ENCODE results near the gene KLKB1. TPM values are rescaled to one million over a fixed set of nuclear protein-coding genes. Genes with fewer than 3 reads are reported as not detected.

KLKB1 gene
- total and polyA plus RNA-seq, 2 donors (not counting 1 experiment from before 2014, with no cell fraction given): 0.44 to 1.0 TPM

DNA sequence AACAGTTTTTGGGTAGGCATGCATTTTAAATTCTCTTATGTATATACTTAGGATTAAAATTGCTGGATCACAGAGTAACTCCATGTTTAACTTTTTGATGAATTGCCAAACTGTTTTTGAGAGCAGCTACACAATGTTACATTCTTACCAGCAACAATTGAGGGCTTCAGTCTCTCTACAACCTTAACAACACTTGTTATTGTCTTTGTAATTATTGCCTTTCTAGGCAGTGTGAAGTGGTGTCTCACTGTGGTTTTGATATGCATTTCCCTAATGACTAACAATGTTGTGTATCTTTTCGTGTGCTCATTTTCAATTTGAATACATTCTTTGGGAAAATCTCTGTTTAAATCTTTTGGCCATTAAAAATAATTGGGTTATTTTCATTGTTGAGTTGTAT is 21.3 kb downstream of the KLKB1 start:
- POLR2A ChIA-PET: no interaction called here
- DNase-seq (no peak), ATAC-seq (ENCODE audit: low read depth) (no peak)
- H3K27ac Mint-ChIP-seq: no peak overlapping the region
- Histone ChIP-seq H3K4me2 (replicated peaks; ENCODE audit: low read depth, low read length, poor library complexity, severe bottlenecking) (no peak overlapping the region), H3K4me1 (ENCODE audit: control insufficient read depth in 2 of 2, insufficient read depth in 2 of 2, low read length in 2 of 2) (no peaks in the 10 kb centered on the region), H3K36me3 (replicated peaks in 1 of 2; ENCODE audit: control extremely low read depth in 1 of 2, control insufficient read depth in 1 of 2, extremely low read depth in 1 of 2, insufficient read depth in 2 of 2, low read length in 1 of 2) (no peaks in the 10 kb centered on the region), H3K9ac (ENCODE audit: low read length) (no peak overlapping the region), H4K20me1 (ENCODE audit: control insufficient read depth, insufficient read depth, low read length, poor library complexity, severe bottlenecking) (no peaks in the 10 kb centered on the region), H3K4me3 (ENCODE audit: control extremely low read depth in 1 of 5, extremely low read depth in 1 of 5, insufficient read depth in 1 of 5, low read depth in 2 of 5, low read length in 4 of 5) (no peak overlapping the region), H2AFZ (ENCODE audit: insufficient read depth, low read depth, low read length, poor library complexity, severe bottlenecking) (no peak overlapping the region), H3K9me3 (ENCODE audit: control extremely low read depth in 1 of 3, control insufficient read depth in 2 of 3, insufficient read depth in 1 of 3, low read length in 2 of 3) (peaks cover 0 to 9% (median 0%) of the 10 kb centered on the region in 3 donors), H3K79me2 (ENCODE audit: control insufficient read depth, insufficient read depth, low read length) (no peaks in the 10 kb centered on the region), H3K27ac (ENCODE audit: low read length in 2 of 2) (no peak overlapping the region), H3K27me3 (replicated peaks in 1 of 4; ENCODE audit: control extremely low read depth in 1 of 4, control insufficient read depth in 3 of 4, insufficient read depth in 4 of 4, low read length in 3 of 4) (no peaks in the 10 kb centered on the region)
- CTCF ChIA-PET: no interaction called here
- H3K4me3 Mint-ChIP-seq: no peak overlapping the region
- intact Hi-C loops (cut with micrococcal nuclease): no loop called here
- H3K27me3 Mint-ChIP-seq: peaks cover 9% of the 10 kb centered on the region
- H3K9me3 Mint-ChIP-seq (ENCODE audit: insufficient read depth): peaks cover 8% of the 10 kb centered on the region
- no peak for TF ChIP-seq EZH2 (IDR thresholded peaks at IDR 0.05; ENCODE audit: borderline replicate concordance, insufficient read depth, low read depth, low read length, poor library complexity, severe bottlenecking)
- H3K4me1 Mint-ChIP-seq: no peaks in the 10 kb centered on the region
- WGBS (ENCODE audit: insufficient coverage): no CpG with 5 or more reads among the region's 1 CpG

DNA sequence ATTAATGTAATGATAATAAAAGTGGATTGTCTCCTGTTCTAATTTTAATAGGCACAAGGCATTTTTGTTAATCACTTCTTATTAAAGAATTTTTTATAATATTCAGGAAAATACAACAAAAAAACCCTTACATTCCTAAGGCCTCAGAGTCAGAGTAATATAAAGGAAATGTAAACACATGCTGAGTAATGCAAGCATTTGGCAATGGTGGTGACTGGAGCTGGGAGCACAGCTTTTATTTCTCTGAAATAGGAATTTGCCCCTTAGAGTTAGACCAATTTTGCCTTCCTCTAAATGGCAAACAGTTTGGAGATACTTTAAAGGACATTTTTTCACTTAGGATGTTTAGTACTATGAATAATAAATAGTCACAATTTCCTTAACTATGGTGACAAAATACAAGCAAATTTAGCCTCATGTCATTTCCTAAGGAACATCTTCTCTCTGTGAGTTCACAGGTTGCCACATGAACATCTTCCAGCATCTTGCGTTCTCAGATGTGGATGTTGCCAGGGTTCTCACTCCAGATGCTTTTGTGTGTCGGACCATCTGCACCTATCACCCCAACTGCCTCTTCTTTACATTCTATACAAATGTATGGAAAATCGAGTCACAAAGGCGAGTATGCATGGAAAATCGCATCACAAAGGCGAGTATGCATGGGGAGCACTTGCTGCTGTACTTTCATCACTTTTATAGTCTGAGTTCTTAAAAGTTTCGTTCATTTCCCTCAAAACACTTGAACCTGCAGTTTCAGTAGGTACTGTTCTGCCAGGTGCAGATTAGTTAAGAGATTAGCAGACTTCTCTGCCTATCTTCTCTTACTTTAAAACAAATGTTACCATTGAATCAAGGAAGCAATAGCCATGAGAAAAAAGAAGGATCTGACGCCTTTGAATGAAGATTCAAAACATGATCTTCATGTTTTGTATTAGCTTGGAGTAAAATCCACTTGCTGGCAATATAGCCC is 22.8 kb downstream of the KLKB1 start:
- H3K9ac ChIP-seq (ENCODE audit: low read length): no peak overlapping the region
- H3K4me1 ChIP-seq (ENCODE audit: control insufficient read depth in 2 of 2, insufficient read depth in 2 of 2, low read length in 2 of 2): no peaks in the 10 kb centered on the region
- no peak overlapping the region for H2AFZ ChIP-seq (ENCODE audit: insufficient read depth, low read depth, low read length, poor library complexity, severe bottlenecking)
- TF ChIP-seq, protein P1, sequence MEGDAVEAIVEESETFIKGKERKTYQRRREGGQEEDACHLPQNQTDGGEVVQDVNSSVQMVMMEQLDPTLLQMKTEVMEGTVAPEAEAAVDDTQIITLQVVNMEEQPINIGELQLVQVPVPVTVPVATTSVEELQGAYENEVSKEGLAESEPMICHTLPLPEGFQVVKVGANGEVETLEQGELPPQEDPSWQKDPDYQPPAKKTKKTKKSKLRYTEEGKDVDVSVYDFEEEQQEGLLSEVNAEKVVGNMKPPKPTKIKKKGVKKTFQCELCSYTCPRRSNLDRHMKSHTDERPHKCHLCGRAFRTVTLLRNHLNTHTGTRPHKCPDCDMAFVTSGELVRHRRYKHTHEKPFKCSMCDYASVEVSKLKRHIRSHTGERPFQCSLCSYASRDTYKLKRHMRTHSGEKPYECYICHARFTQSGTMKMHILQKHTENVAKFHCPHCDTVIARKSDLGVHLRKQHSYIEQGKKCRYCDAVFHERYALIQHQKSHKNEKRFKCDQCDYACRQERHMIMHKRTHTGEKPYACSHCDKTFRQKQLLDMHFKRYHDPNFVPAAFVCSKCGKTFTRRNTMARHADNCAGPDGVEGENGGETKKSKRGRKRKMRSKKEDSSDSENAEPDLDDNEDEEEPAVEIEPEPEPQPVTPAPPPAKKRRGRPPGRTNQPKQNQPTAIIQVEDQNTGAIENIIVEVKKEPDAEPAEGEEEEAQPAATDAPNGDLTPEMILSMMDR (IDR thresholded peaks at IDR 0.05): no peak
- no peak for TF ChIP-seq EZH2 (IDR thresholded peaks at IDR 0.05; ENCODE audit: borderline replicate concordance, insufficient read depth, low read depth, low read length, poor library complexity, severe bottlenecking)
- H3K9me3 ChIP-seq (ENCODE audit: control extremely low read depth in 1 of 3, control insufficient read depth in 2 of 3, insufficient read depth in 1 of 3, low read length in 2 of 3): peaks cover 0 to 8% (median 0%) of the 10 kb centered on the region in 3 donors
- no peaks in the 10 kb centered on the region for H3K36me3 ChIP-seq (replicated peaks in 1 of 2; ENCODE audit: control extremely low read depth in 1 of 2, control insufficient read depth in 1 of 2, extremely low read depth in 1 of 2, insufficient read depth in 2 of 2, low read length in 1 of 2)
- Mint-ChIP-seq H3K27me3 (peaks cover 9% of the 10 kb centered on the region), H3K27ac (no peak overlapping the region), H3K4me3 (no peak overlapping the region), H3K4me1 (no peaks in the 10 kb centered on the region), H3K9me3 (ENCODE audit: insufficient read depth) (peaks cover 8% of the 10 kb centered on the region)
- no peak overlapping the region for H3K4me3 ChIP-seq (ENCODE audit: control extremely low read depth in 1 of 5, extremely low read depth in 1 of 5, insufficient read depth in 1 of 5, low read depth in 2 of 5, low read length in 4 of 5)
- no peak overlapping the region for H3K27ac ChIP-seq (ENCODE audit: low read length in 2 of 2)
- no peaks in the 10 kb centered on the region for H4K20me1 ChIP-seq (ENCODE audit: control insufficient read depth, insufficient read depth, low read length, poor library complexity, severe bottlenecking)
- ATAC-seq (ENCODE audit: low read depth) (no peak), DNase-seq (no peak)
- ChIA-PET POLR2A (no interaction called here), CTCF (no interaction called here)
- no peaks in the 10 kb centered on the region for H3K27me3 ChIP-seq (replicated peaks in 1 of 4; ENCODE audit: control extremely low read depth in 1 of 4, control insufficient read depth in 3 of 4, insufficient read depth in 4 of 4, low read length in 3 of 4)
- H3K79me2 ChIP-seq (ENCODE audit: control insufficient read depth, insufficient read depth, low read length): no peaks in the 10 kb centered on the region
- no peak overlapping the region for H3K4me2 ChIP-seq (replicated peaks; ENCODE audit: low read depth, low read length, poor library complexity, severe bottlenecking)
- intact Hi-C loops (cut with micrococcal nuclease): no loop called here
- 69% methylated on average over 5 of the region's 8 CpGs for WGBS (ENCODE audit: insufficient coverage)

All from B cell (primary cell).